NCI-H1092 (cell line): ENCODE data around the gene OMA1.
"Not testable (repeated sequence)": the region's sequence is repeated elsewhere in the genome, so short reads cannot be mapped to it uniquely, and the experiment has no call there.

Experiments
- DNase-seq: peaks from one replicate; lab custom pipeline; 2025; lab: John Stamatoyannopoulos, UW

OMA1 gene

GRCh38 chr1:58573705-58574591 is 27.4 kb upstream of the OMA1 start:
- DNase-seq, result no peak

- no peak for DNase-seq
Measured at GRCh38 chr1:58573138-58573537, 26.6 kb upstream of the OMA1 start.

GRCh38 chr1:58572690-58573089 is 26.2 kb upstream of the OMA1 start:
- no peak for DNase-seq

- no peak for DNase-seq
Measured at GRCh38 chr1:58571616-58572015, 25.1 kb upstream of the OMA1 start.

- no peak for DNase-seq
Measured at GRCh38 chr1:58570817-58571216, 24.3 kb upstream of the OMA1 start.

- DNase-seq, result no peak
Measured at GRCh38 chr1:58570094-58570493, 23.6 kb upstream of the OMA1 start.

- DNase-seq, result no peak
Measured at GRCh38 chr1:58568911-58569310, 22.4 kb upstream of the OMA1 start.

- DNase-seq, result no peak
Measured at GRCh38 chr1:58568271-58568860, 21.8 kb upstream of the OMA1 start.

GRCh38 chr1:58566339-58566738 is 19.8 kb upstream of the OMA1 start:
- no peak for DNase-seq

GRCh38 chr1:58563715-58564114 is 17.2 kb upstream of the OMA1 start:
- not testable (repeated sequence) for DNase-seq

GRCh38 chr1:58561633-58562032 is 15.1 kb upstream of the OMA1 start:
- DNase-seq, result no peak

GRCh38 chr1:58555393-58555792 is 8.9 kb upstream of the OMA1 start:
- DNase-seq, result no peak

GRCh38 chr1:58551186-58552140 is 4.9 kb upstream of the OMA1 start:
- no peak for DNase-seq

- not testable (repeated sequence) for DNase-seq
Measured at GRCh38 chr1:58549291-58549690, 2.8 kb upstream of the OMA1 start.

GRCh38 chr1:58548371-58548770 is 1.8 kb upstream of the OMA1 start:
- DNase-seq, result no peak

- peak; percentile 28 for DNase-seq
Measured at GRCh38 chr1:58545591-58546519, 671 bp downstream of the OMA1 start.

- DNase-seq, result no peak
Measured at GRCh38 chr1:58543260-58543659, 3.3 kb downstream of the OMA1 start.

- DNase-seq, result no peak
Measured at GRCh38 chr1:58539553-58539952, 7.0 kb downstream of the OMA1 start.

GRCh38 chr1:58538821-58539220 is 7.7 kb downstream of the OMA1 start:
- DNase-seq, result no peak

GRCh38 chr1:58531842-58532241 is 14.7 kb downstream of the OMA1 start:
- not testable (repeated sequence) for DNase-seq

GRCh38 chr1:58529284-58529683 is 17.2 kb downstream of the OMA1 start:
- DNase-seq, result no peak
